ENCODE results near the gene CERK. TPM values are rescaled to one million over a fixed set of nuclear protein-coding genes. Genes with fewer than 3 reads are reported as not detected.

CERK gene
- total RNA-seq, 1 experiment from 2014 or later: 30.9 TPM

- Histone ChIP-seq H3K4me3 (ENCODE audit: low read depth in 2 of 2, low read length in 2 of 2) (no peak overlapping the region), H3K4me1 (ENCODE audit: control insufficient read depth, insufficient read depth, low read length) (no peaks in the 10 kb centered on the region), H3K36me3 (ENCODE audit: control insufficient read depth, insufficient read depth, low read length) (no peaks in the 10 kb centered on the region; the same call in 1 of the 2 replicates), H3K27me3 (ENCODE audit: control insufficient read depth, insufficient read depth, low read length) (no peaks in the 10 kb centered on the region), H3K9me3 (ENCODE audit: control insufficient read depth, insufficient read depth, low read depth, low read length) (no peaks in the 10 kb centered on the region), H3K27ac (ENCODE audit: low read length) (no peak overlapping the region)
- DNase-seq (ENCODE audit: low read depth, low spot score): no peak
- intact Hi-C loops (cut with micrococcal nuclease; ENCODE audit: unreplicated experiment) (no loop called here), in situ Hi-C loops (cut with HindIII; ENCODE audit: low pct_unique_long_range_greater_than_20kb, low sequenced_read_pairs) (no loop called here)
- BruUV-seq (replicated peaks): no TSS peak
- TF ChIP-seq TCF7L2 (IDR thresholded peaks at IDR 0.05; ENCODE audit: low read depth, low read length) (no peak), REST (IDR thresholded peaks at IDR 0.05; ENCODE audit: insufficient read depth in 1 of 2, low read depth in 2 of 2, low read length in 1 of 2) (no peak), POLR2AphosphoS5 (IDR thresholded peaks at IDR 0.05; ENCODE audit: low read depth, low read length) (no peak)
- no peak for ATAC-seq
- POLR2A ChIA-PET: interaction anchor here (0.7 kb wide), 1 partner anchor 36 kb away, joined by 3 read pairs; no protein-coding TSS in a partner anchor
- CTCF ChIA-PET: no interaction called here
Measured at GRCh38 chr22:46697811-46698515, 40.1 kb downstream of the CERK start.

- TF ChIP-seq REST (IDR thresholded peaks at IDR 0.05; ENCODE audit: insufficient read depth in 1 of 2, low read depth in 2 of 2, low read length in 1 of 2): no peak
- no peak for TF ChIP-seq SIN3A (IDR thresholded peaks at IDR 0.05; ENCODE audit: borderline replicate concordance, insufficient read depth, low read depth, low read length)
- TF ChIP-seq CTCF (IDR thresholded peaks at IDR 0.05): no peak
- no peak for TF ChIP-seq TCF7L2 (IDR thresholded peaks at IDR 0.05; ENCODE audit: low read depth, low read length)
- TF ChIP-seq POLR2AphosphoS5 (IDR thresholded peaks at IDR 0.05; ENCODE audit: low read depth, low read length): no peak
- ChIA-PET POLR2A (no interaction called here), CTCF (no interaction called here)
- in situ Hi-C loops (cut with HindIII; ENCODE audit: low pct_unique_long_range_greater_than_20kb, low sequenced_read_pairs): no loop called here
- DNase-seq (ENCODE audit: low read depth, low spot score) (no peak), ATAC-seq (no peak)
- no peak overlapping the region for H3K4me3 ChIP-seq (ENCODE audit: low read depth in 2 of 2, low read length in 2 of 2)
- no peaks in the 10 kb centered on the region; the same call in 1 of the 2 replicates for H3K36me3 ChIP-seq (ENCODE audit: control insufficient read depth, insufficient read depth, low read length)
- no peak overlapping the region for H3K27ac ChIP-seq (ENCODE audit: low read length)
- intact Hi-C loops (cut with micrococcal nuclease; ENCODE audit: unreplicated experiment): no loop called here
- TSS peak; percentile 66 for BruUV-seq (replicated peaks)
- H3K27me3 ChIP-seq (ENCODE audit: control insufficient read depth, insufficient read depth, low read length): no peaks in the 10 kb centered on the region
- H3K9me3 ChIP-seq (ENCODE audit: control insufficient read depth, insufficient read depth, low read depth, low read length): no peaks in the 10 kb centered on the region
- H3K4me1 ChIP-seq (ENCODE audit: control insufficient read depth, insufficient read depth, low read length): no peaks in the 10 kb centered on the region
Measured at GRCh38 chr22:46696614-46697013, 41.4 kb downstream of the CERK start.
